ENCODE data around the gene SEC61A2.

SEC61A2 gene

DNA sequence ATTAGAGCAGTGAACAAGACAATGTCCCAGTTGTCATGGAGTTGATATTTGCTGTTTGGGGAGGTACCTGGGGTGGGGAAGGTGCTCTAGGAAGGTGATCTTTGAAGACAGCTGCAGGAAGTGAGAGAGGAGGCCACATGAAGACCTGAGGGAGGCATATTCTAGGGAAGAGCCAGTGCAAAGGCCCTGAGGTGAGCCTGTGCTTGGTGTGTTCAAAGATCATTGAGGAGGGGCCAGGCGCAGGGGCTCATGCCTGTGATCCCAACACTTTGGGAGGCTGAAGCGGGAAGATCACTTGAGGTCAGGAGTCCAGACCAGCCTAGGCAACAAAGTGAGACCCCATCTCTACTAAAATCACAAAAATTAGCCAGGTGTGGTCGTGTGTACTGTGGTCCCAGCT is 15.1 kb downstream of the SEC61A2 start:
- Histone ChIP-seq H3K4me1 (no peaks in the 10 kb centered on the region), H3K27ac (no peak overlapping the region), H4K20me1 (peaks cover 0 to 5% (median 0%) of the 10 kb centered on the region in 11 experiments; a peak in 4 of 22 replicates), H3K4me3 (no peak overlapping the region), H3K9me3 (replicated peaks in 1 of 11) (no peaks in the 10 kb centered on the region), H3K9ac (no peak overlapping the region), H3K27me3 (no peaks in the 10 kb centered on the region), H3K4me2 (no peak overlapping the region), H3K36me3 (peaks cover 72 to 99% (median 90%) of the 10 kb centered on the region in 11 experiments)
- TF ChIP-seq Cebpa-rat (IDR thresholded peaks at IDR 0.05) = no peak

GRCh38 chr10:12150163-12150562 is 20.7 kb downstream of the SEC61A2 start:
- Histone ChIP-seq H3K9ac (no peak overlapping the region), H3K36me3 (peaks cover 59 to 95% (median 82%) of the 10 kb centered on the region in 11 experiments), H3K4me2 (no peak overlapping the region), H3K27ac (no peak overlapping the region), H3K27me3 (no peaks in the 10 kb centered on the region), H3K4me3 (no peak overlapping the region), H3K4me1 (no peaks in the 10 kb centered on the region), H3K9me3 (replicated peaks in 1 of 11) (no peaks in the 10 kb centered on the region), H4K20me1 (no peaks in the 10 kb centered on the region)
- TF ChIP-seq Cebpa-rat (IDR thresholded peaks at IDR 0.05) = no peak

DNA sequence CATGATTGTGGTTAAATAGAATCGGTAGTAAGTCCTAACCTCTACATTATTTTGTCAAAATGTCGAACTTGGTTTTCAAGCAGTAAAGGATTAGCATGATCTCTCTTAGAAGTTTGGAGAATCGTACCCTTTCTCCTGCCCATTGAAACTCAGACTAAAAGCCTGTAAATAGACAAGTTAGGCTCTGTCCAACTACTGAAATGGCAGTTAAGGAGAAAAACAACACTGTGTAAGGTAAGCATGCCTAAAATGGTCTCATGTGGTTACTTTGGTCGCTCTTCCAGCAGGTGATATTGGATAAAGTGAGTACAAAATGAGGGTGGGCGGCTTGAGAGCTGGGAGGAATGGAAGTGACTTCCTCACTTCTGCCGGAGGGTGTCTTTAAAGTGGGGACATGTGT is 25.0 kb downstream of the SEC61A2 start:
- H3K36me3 ChIP-seq = peaks cover 58 to 95% (median 88%) of the 10 kb centered on the region in 11 experiments
- H4K20me1 ChIP-seq = no peaks in the 10 kb centered on the region
- H3K27me3 ChIP-seq = no peaks in the 10 kb centered on the region
- no peak for TF ChIP-seq Cebpa-rat (IDR thresholded peaks at IDR 0.05)
- H3K4me1 ChIP-seq = no peaks in the 10 kb centered on the region
- H3K9me3 ChIP-seq (replicated peaks in 1 of 11) = no peaks in the 10 kb centered on the region
- no peak overlapping the region for H3K4me3 ChIP-seq
- H3K9ac ChIP-seq = no peak overlapping the region
- no peak overlapping the region for H3K4me2 ChIP-seq
- H3K27ac ChIP-seq = no peak overlapping the region

GRCh38 chr10:12156367-12157123 is 27.1 kb downstream of the SEC61A2 start:
- Histone ChIP-seq H3K4me1 (no peaks in the 10 kb centered on the region), H3K36me3 (peaks cover 62 to 95% (median 86%) of the 10 kb centered on the region in 11 experiments), H4K20me1 (no peaks in the 10 kb centered on the region), H3K27me3 (no peaks in the 10 kb centered on the region), H3K4me3 (no peak overlapping the region), H3K9ac (no peak overlapping the region; a peak in 1 of 22 replicates), H3K9me3 (replicated peaks in 1 of 11) (no peaks in the 10 kb centered on the region), H3K4me2 (no peak overlapping the region), H3K27ac (no peak overlapping the region)
- TF ChIP-seq Cebpa-rat (IDR thresholded peaks at IDR 0.05) = no peak

- H3K36me3 ChIP-seq = peaks cover 69 to 99% (median 90%) of the 10 kb centered on the region in 11 experiments
- no peak overlapping the region for H3K27ac ChIP-seq
- no peak overlapping the region for H3K4me3 ChIP-seq
- no peak overlapping the region for H3K9ac ChIP-seq
- H4K20me1 ChIP-seq = no peaks in the 10 kb centered on the region
- TF ChIP-seq Cebpa-rat (IDR thresholded peaks at IDR 0.05) = no peak
- no peaks in the 10 kb centered on the region for H3K27me3 ChIP-seq
- no peak overlapping the region for H3K4me2 ChIP-seq
- H3K4me1 ChIP-seq = no peaks in the 10 kb centered on the region
- no peaks in the 10 kb centered on the region for H3K9me3 ChIP-seq (replicated peaks in 1 of 11)
These were observed 28.6 kb downstream of the SEC61A2 start for GRCh38 chr10:12158111-12158510.

GRCh38 chr10:12160664-12161063 is 31.2 kb downstream of the SEC61A2 start:
- no peaks in the 10 kb centered on the region for H3K9me3 ChIP-seq (replicated peaks in 1 of 11)
- H3K4me2 ChIP-seq = no peak overlapping the region
- H3K36me3 ChIP-seq = peaks cover 78 to 100% (median 93%) of the 10 kb centered on the region in 11 experiments
- no peaks in the 10 kb centered on the region for H3K4me1 ChIP-seq
- no peak overlapping the region for H3K9ac ChIP-seq
- no peak for TF ChIP-seq Cebpa-rat (IDR thresholded peaks at IDR 0.05)
- no peak overlapping the region for H3K27ac ChIP-seq
- H3K27me3 ChIP-seq = no peaks in the 10 kb centered on the region
- no peaks in the 10 kb centered on the region; a peak in 1 of 22 replicates for H4K20me1 ChIP-seq
- no peak overlapping the region for H3K4me3 ChIP-seq

- Histone ChIP-seq H3K36me3 (peaks cover 88 to 100% (median 94%) of the 10 kb centered on the region in 11 experiments), H3K27ac (no peak overlapping the region), H3K4me3 (no peak overlapping the region)
These were observed 33.5 kb downstream of the SEC61A2 start for GRCh38 chr10:12162927-12163326.

GRCh38 chr10:12164085-12164484 is 34.6 kb downstream of the SEC61A2 start:
- TF ChIP-seq Cebpa-rat (IDR thresholded peaks at IDR 0.05) = no peak
- H4K20me1 ChIP-seq = peaks cover 0 to 6% (median 0%) of the 10 kb centered on the region in 11 experiments; a peak in 1 of 22 replicates
- no peak overlapping the region for H3K4me3 ChIP-seq
- no peaks in the 10 kb centered on the region for H3K4me1 ChIP-seq
- H3K9ac ChIP-seq = no peak overlapping the region
- peaks cover 89 to 100% (median 95%) of the 10 kb centered on the region in 11 experiments for H3K36me3 ChIP-seq
- no peak overlapping the region for H3K27ac ChIP-seq
- H3K9me3 ChIP-seq (replicated peaks in 1 of 11) = no peaks in the 10 kb centered on the region
- no peaks in the 10 kb centered on the region for H3K27me3 ChIP-seq
- no peak overlapping the region for H3K4me2 ChIP-seq

More at GRCh38 chr10:12162927-12163326, 33.5 kb downstream of the SEC61A2 start:
- H4K20me1 ChIP-seq = peaks cover 0 to 6% (median 0%) of the 10 kb centered on the region in 11 experiments; a peak in 1 of 22 replicates
- H3K27me3 ChIP-seq = no peaks in the 10 kb centered on the region
- no peak overlapping the region for H3K4me2 ChIP-seq
- no peaks in the 10 kb centered on the region for H3K4me1 ChIP-seq
- no peak overlapping the region for H3K9ac ChIP-seq
- H3K9me3 ChIP-seq (replicated peaks in 1 of 11) = no peaks in the 10 kb centered on the region
- no peak for TF ChIP-seq Cebpa-rat (IDR thresholded peaks at IDR 0.05)

DNA sequence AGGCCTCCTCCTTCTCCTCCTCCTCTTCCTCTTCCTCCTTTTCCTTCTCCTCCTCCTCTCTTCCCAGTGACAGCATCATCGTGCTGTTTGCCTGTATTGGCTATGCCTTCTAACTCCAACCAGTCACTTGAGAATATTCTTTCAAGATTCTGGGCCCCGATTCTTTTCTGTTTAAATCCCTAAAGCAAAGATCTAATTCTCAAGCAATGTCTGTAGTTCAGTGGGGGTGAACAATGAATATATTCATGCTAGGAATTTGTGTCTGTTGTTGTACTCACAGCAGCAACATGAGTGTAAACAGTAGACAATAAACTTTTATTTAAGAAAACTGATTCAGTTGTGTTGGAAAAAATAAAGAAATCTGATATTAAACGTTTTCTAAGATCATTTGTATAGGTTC is 35.6 kb downstream of the SEC61A2 start:
- Histone ChIP-seq H3K4me3 (no peak overlapping the region), H3K27ac (no peak overlapping the region), H3K27me3 (no peaks in the 10 kb centered on the region), H3K4me1 (no peaks in the 10 kb centered on the region), H3K4me2 (no peak overlapping the region), H3K9me3 (replicated peaks in 1 of 11) (no peaks in the 10 kb centered on the region), H4K20me1 (peaks cover 0 to 6% (median 0%) of the 10 kb centered on the region in 11 experiments; a peak in 1 of 22 replicates), H3K9ac (no peak overlapping the region), H3K36me3 (peaks cover 89 to 100% (median 97%) of the 10 kb centered on the region in 11 experiments)
- no peak for TF ChIP-seq Cebpa-rat (IDR thresholded peaks at IDR 0.05)

Data from BLaER1 treated with 17β-estradiol and CSF1 and Interleukin-3, amounts not matched to agents 10 nM and 100 nM (cell line).